ENCODE measurements around the gene DNMT3B.

GRCh38 chr20:32772046-32772445 is 9.9 kb downstream of the DNMT3B start:
- TF ChIP-seq CTCF (IDR thresholded peaks at IDR 0.05; ENCODE audit: low read length) = no peak
- no peak for TF ChIP-seq EZH2 (IDR thresholded peaks at IDR 0.05; ENCODE audit: borderline replicate concordance, low read length)

All from OCI-LY1 (cell line).